NCI-H82 (cell line): ENCODE results near the gene HPS4.
"Not testable (repeated sequence)": the region's sequence is repeated elsewhere in the genome, so short reads cannot be mapped to it uniquely, and the experiment has no call there.

ENCODE experiments used
- DNase-seq: peaks from one replicate; lab custom pipeline; 2025; lab: John Stamatoyannopoulos, UW

The HPS4 gene

DNA sequence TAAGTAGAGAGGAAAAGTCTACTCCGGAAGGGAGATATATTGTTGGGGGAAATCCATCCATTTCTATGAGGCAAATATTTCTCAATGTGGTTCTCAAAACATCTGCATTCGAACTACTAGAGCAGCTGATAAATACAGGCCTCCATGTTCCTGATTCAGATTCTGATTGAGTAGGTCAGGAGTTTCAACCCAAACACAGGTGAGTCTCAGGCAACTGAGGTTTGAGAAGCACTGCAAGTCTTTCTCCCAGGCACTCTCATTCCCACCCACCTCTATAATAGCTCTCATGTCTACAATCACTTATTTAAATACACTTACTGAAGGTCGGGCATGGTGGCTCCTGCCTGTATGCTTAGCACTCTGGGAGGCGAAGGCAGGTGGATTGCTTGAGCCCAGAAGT lies 69.2 kb downstream of the HPS4 start:
- no peak for DNase-seq

DNA sequence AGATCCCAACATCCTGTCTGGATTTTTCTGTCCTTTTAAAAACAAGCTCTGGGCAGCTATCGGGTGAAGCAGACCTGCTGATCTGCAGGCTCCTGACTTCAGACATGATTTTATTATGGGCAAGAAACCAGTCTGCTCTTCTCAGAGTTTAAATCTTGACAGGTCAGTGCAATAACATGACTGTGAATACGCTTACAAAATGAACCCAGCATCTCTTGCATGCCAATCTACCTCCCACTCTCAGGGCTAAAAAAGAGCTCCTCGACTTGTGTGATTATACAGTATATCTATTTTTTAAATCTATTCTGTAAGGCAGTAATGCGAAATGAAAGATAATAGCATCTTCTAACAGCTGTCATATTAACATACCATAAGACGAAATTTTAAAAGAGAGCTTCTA lies 73.2 kb downstream of the HPS4 start:
- no peak for DNase-seq

DNA sequence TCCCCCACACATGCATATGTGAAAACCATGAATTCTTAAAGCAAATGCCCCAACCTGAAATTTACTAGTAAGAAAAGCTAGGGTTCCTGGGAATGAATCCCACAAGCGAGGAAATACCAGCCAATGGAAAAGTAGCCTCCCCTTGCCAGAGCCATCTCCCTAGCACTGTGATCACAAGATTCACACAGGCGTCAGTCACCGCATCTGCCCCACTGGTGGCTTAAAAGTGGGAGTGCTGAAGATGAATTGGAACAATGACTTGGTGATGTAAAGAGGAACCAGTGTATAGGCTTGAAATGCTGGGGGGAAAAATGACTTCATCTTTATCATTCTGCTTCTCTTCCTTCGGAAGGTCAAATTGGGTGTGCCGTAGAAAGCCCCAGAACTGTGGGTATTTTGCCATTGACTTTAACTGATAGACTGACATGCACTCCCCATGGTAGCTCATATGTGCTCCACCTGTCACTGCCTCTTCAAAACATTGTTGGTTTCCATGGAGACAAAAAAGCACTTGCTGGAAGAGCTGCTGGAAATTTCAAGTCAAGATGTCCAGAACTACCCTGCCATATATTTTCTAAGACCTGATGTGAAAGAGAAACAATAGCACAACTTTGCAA lies 73.8 kb downstream of the HPS4 start:
- DNase-seq: no peak

DNA sequence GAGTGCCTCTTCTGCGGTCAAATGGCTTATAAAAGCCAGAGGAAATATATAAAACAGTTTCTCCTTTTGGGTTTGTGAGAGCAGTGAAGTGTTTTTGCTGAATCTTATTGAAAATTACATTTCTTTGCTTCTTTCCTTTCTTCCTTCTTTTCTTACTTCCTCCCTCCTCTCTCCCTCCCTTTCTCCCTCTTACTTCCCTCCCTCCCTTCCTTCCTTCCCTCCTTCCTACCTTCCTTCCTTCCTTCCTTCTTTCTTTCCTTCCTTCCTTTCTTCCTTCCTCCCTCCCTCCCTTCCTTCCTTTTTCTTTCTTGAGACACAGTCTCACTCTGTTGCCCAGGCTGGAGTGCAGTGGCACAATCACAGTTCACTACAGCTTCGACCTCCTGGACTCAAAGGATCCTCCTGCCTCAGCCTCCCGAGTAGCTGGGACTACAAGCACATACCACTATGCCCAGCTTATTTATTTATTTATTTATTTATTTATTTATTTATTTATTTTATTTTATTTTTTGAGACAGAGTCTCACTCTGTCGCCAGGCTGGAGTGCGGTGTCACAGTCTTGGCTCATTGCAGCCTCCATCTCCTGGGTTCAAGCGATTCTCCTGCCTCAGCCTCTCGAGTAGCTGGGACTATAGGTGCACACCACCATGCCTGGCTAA lies 74.9 kb downstream of the HPS4 start:
- DNase-seq: not testable (repeated sequence)

DNA sequence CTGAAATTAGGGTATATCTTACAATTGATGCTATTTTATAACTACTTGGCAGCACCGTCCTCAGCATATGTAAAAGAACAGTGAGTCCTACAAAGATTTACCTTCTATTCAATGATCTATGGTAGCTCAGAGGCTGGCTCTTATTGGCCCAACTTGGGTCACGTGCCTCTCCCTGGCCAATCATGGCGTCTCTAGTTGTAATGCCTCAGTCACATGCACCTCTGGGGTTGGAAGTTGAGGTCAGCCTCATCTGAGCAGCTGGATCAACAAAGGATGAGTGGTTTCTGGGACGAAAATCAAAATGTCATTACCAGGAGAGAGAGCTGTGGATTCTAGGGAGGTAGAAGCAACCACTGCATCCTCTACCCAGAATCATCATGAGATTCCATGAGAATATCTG lies 77.5 kb downstream of the HPS4 start:
- no peak for DNase-seq

DNA sequence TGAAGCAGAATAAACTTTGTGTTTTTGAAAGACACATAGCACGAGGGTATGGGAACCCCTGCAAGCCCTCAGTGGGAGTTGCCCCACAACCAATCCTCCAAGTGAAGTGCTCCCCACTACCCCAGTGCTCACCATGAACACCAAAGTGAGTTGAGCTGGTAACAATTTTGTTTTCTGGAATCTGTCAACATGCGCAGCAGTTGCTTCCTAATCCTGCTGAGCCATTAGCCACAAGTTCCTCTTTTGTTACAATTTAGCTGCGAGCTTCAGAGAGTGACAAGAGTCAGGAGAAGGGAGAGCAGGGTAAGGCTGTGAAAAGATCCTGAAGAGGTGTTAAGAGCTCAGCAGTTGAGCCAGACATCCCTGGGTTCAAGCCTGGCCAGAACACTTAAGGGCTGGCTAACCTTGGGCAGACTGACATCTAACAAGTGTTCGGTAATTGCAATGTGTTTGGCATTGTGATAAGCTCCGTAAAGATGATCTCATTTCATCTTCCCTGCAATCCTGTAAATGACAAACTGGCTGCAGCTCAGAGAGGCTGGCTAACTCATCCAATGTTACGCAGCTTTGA lies 78.6 kb downstream of the HPS4 start:
- peak; percentile 27 for DNase-seq

DNA sequence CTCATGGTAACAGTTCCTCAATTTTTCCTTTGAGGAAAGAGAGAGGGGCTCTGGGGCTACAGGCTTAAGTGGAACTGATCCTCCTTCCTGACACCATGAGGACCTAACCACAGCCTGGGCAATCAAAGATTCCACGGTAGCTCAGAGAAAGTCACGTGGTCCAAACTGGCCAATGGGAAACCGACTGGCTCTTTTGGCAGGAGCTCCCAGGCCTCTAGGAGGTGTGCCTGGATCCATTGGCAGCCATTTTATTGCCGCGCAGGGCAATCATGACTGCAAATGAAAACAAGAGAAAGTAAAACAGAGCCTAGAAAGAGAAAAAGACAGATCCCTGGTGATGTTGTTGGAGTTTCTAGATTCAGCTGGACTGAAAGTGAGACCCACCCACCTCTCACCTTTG lies 81.9 kb downstream of the HPS4 start:
- DNase-seq: no peak
